IPS-NIHi7 (cell line): ENCODE results near the gene SPINDOC.
"Not testable (repeated sequence)": the region's sequence is repeated elsewhere in the genome, so short reads cannot be mapped to it uniquely, and the experiment has no call there.

ENCODE experiments used
- DNase-seq: peaks from one replicate; pipeline ENCODE4 v3.0.0; 2012; ENCODE audit warnings: mixed read lengths; ENCODE audit errors: extremely low spot score

The SPINDOC gene

GRCh38 chr11:63855975-63856374, 42.7 kb downstream of the SPINDOC start:
- DNase-seq = no peak

GRCh38 chr11:63858628-63859550, 45.6 kb downstream of the SPINDOC start:
- no peak for DNase-seq

- DNase-seq = no peak
Observed at GRCh38 chr11:63862923-63863322, 49.7 kb downstream of the SPINDOC start.

- DNase-seq = not testable (repeated sequence)
Observed at GRCh38 chr11:63863620-63864019, 50.4 kb downstream of the SPINDOC start.

GRCh38 chr11:63866211-63866610, 53.0 kb downstream of the SPINDOC start:
- no peak for DNase-seq

- DNase-seq = no peak
Observed at GRCh38 chr11:63867511-63867910, 54.3 kb downstream of the SPINDOC start.

- DNase-seq = no peak
Observed at GRCh38 chr11:63868399-63869064, 55.3 kb downstream of the SPINDOC start.

GRCh38 chr11:63869171-63869591, 55.9 kb downstream of the SPINDOC start:
- no peak for DNase-seq

- no peak for DNase-seq
Observed at GRCh38 chr11:63869683-63870082, 56.4 kb downstream of the SPINDOC start.

- no peak for DNase-seq
Observed at GRCh38 chr11:63870351-63871140, 57.3 kb downstream of the SPINDOC start.

GRCh38 chr11:63871962-63872799, 58.9 kb downstream of the SPINDOC start:
- peak; percentile 76 for DNase-seq

GRCh38 chr11:63872800-63873197, 59.5 kb downstream of the SPINDOC start:
- DNase-seq = no peak

GRCh38 chr11:63873311-63873710, 60.1 kb downstream of the SPINDOC start:
- no peak for DNase-seq

- no peak for DNase-seq
Observed at GRCh38 chr11:63874511-63874910, 61.3 kb downstream of the SPINDOC start.

- no peak for DNase-seq
Observed at GRCh38 chr11:63875506-63876065, 62.3 kb downstream of the SPINDOC start.

GRCh38 chr11:63876616-63877015, 63.4 kb downstream of the SPINDOC start:
- DNase-seq = no peak
